GM12873 (cell line): ENCODE results near the gene TRAPPC1.

Experiments
- TF ChIP-seq, protein P1 (sequence below): IDR thresholded peaks from 2 replicates; pipeline ENCODE4 v1.5.1; 2012; ENCODE audit warnings: low read depth, mild to moderate bottlenecking, moderate library complexity, low read length, control low read depth; ENCODE audit not compliant: insufficient read depth; ENCODE audit errors: missing control alignments

The TRAPPC1 gene

DNA sequence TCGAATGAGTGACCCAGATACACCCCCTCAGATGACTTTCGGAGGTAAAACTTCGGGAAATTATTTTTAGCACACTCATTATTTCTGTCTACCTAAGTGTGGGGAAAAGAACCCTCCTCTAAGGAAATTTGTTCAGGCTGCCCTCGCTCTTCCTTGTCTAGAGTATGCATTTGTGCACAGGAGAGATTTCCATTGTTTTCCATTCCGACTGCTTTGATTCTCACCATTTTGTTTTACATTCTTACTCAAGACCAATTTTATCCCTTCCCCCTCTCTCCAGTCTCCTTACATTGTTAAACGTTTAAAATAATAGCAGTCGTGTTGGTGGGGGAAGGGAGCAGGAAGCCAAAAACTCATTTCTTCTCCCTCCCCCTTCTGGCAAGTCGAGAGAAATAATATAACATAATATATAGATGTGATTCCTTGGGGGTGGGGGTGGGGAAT, 44.7 kb downstream of the TRAPPC1 start:
- TF ChIP-seq, protein P1, sequence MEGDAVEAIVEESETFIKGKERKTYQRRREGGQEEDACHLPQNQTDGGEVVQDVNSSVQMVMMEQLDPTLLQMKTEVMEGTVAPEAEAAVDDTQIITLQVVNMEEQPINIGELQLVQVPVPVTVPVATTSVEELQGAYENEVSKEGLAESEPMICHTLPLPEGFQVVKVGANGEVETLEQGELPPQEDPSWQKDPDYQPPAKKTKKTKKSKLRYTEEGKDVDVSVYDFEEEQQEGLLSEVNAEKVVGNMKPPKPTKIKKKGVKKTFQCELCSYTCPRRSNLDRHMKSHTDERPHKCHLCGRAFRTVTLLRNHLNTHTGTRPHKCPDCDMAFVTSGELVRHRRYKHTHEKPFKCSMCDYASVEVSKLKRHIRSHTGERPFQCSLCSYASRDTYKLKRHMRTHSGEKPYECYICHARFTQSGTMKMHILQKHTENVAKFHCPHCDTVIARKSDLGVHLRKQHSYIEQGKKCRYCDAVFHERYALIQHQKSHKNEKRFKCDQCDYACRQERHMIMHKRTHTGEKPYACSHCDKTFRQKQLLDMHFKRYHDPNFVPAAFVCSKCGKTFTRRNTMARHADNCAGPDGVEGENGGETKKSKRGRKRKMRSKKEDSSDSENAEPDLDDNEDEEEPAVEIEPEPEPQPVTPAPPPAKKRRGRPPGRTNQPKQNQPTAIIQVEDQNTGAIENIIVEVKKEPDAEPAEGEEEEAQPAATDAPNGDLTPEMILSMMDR = no peak

- TF ChIP-seq, protein P1 = no peak
Observed at GRCh38 chr17:7886227-7887037, 45.3 kb downstream of the TRAPPC1 start.

DNA sequence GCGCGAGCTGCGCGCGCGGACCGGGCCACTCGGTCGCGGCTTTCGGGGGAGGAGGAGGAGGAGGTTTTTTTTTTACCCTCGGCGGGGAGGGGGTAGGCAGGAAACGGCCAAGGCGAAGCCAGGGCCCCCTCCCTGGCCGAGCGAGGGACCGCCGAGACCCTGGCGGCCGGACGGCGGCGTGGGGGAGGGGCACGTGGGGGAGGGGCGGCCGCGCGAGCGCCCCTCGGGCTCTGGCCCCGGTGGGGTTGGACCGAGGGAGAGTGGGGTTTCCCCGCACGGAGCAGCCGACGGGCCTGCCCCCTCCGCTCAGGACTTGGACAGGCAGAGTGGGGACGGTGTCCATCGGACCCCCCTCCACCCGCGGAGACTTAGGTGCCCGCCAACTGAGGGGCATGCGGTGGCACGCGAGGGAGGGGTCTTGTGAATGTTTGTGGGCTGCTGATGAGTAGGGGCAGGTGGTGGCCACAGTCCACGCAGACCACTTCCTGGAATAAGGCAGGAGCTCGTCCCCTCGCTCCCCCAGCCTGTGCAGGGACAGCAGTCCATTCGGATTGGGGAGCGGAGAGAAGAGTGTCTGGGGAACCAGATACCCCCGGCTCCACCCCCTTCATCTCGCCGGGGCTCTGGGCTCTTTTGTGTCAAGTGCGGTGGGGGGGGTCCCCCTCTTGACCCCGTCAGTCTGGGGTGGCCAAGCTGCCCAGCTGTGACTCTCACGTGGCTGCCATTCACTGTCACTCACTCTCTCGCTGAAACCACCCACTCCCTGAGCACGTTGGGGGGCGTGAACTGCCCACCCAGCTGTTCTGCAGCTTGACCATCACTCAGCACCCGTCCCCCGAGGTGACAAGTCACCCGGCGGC, 46.1 kb downstream of the TRAPPC1 start:
- TF ChIP-seq, protein P1 = no peak

GRCh38 chr17:7884581-7885366, 47.0 kb downstream of the TRAPPC1 start:
- TF ChIP-seq, protein P1 = no peak

DNA sequence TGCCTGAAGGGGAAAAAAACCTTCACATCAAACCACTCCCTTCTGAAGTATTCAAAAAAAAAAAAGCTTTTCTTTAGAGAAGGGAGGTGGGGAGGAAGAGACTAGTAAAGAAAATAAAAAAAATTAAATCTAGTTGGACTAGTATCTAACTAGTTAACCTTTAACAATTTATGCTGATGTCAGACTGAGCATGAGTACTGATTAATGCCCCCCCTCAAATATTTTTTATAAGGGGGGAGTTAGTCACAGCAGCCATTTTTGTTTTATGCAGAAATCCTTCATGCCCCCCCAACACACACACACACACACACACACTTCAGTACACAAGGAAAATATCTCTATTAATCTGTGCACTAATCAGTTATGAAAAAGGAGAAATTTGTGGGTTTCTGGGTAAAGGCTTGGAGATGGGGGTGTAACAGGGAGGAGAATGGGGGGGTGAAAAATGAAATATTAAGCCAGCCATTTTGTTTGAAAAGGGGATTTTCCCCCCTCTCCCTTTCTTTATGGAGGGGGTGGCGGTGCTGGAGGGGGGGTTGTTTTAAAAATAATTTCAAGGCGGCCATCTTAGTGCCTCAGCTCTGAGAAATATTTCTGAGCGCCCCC, 47.9 kb downstream of the TRAPPC1 start:
- TF ChIP-seq, protein P1 = no peak

- TF ChIP-seq, protein P1 = no peak
Observed at GRCh38 chr17:7882629-7883028, 49.1 kb downstream of the TRAPPC1 start.

GRCh38 chr17:7882068-7882467, 49.7 kb downstream of the TRAPPC1 start:
- TF ChIP-seq, protein P1 = no peak
